GM12878 (cell line): ENCODE data around the gene ERAL1. TPM values are rescaled to one million over a fixed set of nuclear protein-coding genes. Genes with fewer than 3 reads are reported as not detected.

Experiments used
- ATAC-seq: fragments of 200-7000 bp; cut with Tn5 transposase; 3 replicates; pipeline ENCODE4 v1.9.1; 2020; ENCODE audit warnings: mild to moderate bottlenecking, moderate library complexity
- BruUV-seq: library from RNA; stranded (reverse); fragments of 400-500 nt; replicated peaks from 2 replicates; lab custom pipeline; 2021; lab: Mats Ljungman, UMichigan
- CTCF ChIA-PET: fragments of 300-600 bp; sonication (Branson Sonifier 250); formaldehyde crosslinking; extraction: SDS; loops from one replicate; lab custom pipeline; 2021; ENCODE audit warnings: inconsistent platforms; lab: Yijun Ruan, JAX
- POLR2A ChIA-PET: fragments of 350-600 bp; formaldehyde crosslinking; extraction: SDS; loops from one replicate; lab custom pipeline; 2021; ENCODE audit warnings: inconsistent platforms; lab: Charles Lee
- RAD21 ChIA-PET: fragments of 300-600 bp; sonication (Branson Sonifier 250); formaldehyde crosslinking; loops from one replicate; lab custom pipeline; 2023; ENCODE audit warnings: antibody characterized with exemption; ENCODE audit not compliant: unreplicated experiment; lab: Charles Lee
- SMC1A ChIA-PET: fragments of 300-600 bp; sonication (Branson Sonifier 250); formaldehyde crosslinking; loops from one replicate; lab custom pipeline; 2023; ENCODE audit not compliant: unreplicated experiment, uncharacterized antibody; lab: Charles Lee
- DNase-seq: peaks from one replicate; pipeline ENCODE4 v3.0.0-alpha.2; 2011; ENCODE audit warnings: low read depth, low spot score
- FAIRE-seq: peaks from 3 replicates; lab custom pipeline; 2011; peaks lifted over from hg19 to GRCh38; lab: Jason Lieb, UNC
- H2AFZ ChIP-seq: 2 replicates; pipeline ENCODE4 v1.6.0; 2011; ENCODE audit warnings: low read depth, low read length, control low read depth; ENCODE audit not compliant: control insufficient read depth
- H3K27ac ChIP-seq: 2 replicates; pipeline ENCODE4 v1.5.1; 2011; ENCODE audit warnings: control low read depth; ENCODE audit not compliant: control insufficient read depth, insufficient read depth
- H3K27me3 ChIP-seq, 2 experiments: replicated peaks in 1 of 2; 2 replicates each; pipeline versions ENCODE4 v1.6.0 to v1.6.1; 2011; ENCODE audit warnings: low read length in 1 of 2; ENCODE audit not compliant: control insufficient read depth in 2 of 2, insufficient read depth in 2 of 2
- H3K36me3 ChIP-seq, 2 experiments: 2 replicates each; pipeline ENCODE4 v1.5.1; 2011; ENCODE audit warnings: low read length in 1 of 2; ENCODE audit not compliant: control insufficient read depth in 2 of 2, insufficient read depth in 2 of 2
- H3K4me1 ChIP-seq: 2 replicates; pipeline ENCODE4 v1.6.1; 2011; ENCODE audit warnings: mild to moderate bottlenecking, low read length, moderate library complexity, mixed read lengths; ENCODE audit not compliant: control insufficient read depth, insufficient read depth
- H3K4me2 ChIP-seq: 2 replicates; pipeline ENCODE4 v1.6.0; 2011; ENCODE audit warnings: control low read depth; ENCODE audit not compliant: control insufficient read depth, insufficient read depth
- H3K4me3 ChIP-seq: fragments of 200-600 bp; sonication (generic); 2 replicates; pipeline ENCODE4 v1.5.1; 2016
- H3K79me2 ChIP-seq: 2 replicates; pipeline ENCODE4 v1.6.0; 2011; ENCODE audit warnings: low read length; ENCODE audit not compliant: control insufficient read depth, insufficient read depth
- H3K9ac ChIP-seq: 2 replicates; pipeline ENCODE4 v1.8.0; 2011; ENCODE audit warnings: low read length, control low read depth, mixed read lengths; ENCODE audit not compliant: control insufficient read depth, insufficient read depth
- H3K9me3 ChIP-seq: replicated peaks from 3 replicates; pipeline ENCODE4 v1.5.1; 2011; ENCODE audit warnings: mild to moderate bottlenecking, low read length; ENCODE audit not compliant: control insufficient read depth, insufficient read depth
- H4K20me1 ChIP-seq: 2 replicates; pipeline ENCODE4 v1.6.0; 2011; ENCODE audit not compliant: control insufficient read depth, insufficient read depth
- CHD2 ChIP-seq: IDR thresholded peaks from 2 replicates; pipeline ENCODE4 v1.6.1; 2011; ENCODE audit warnings: low read depth, low read length, improper control_type of control experiment, borderline replicate concordance
- CREM ChIP-seq: IDR thresholded peaks from 2 replicates; pipeline ENCODE4 v1.6.1; 2014; ENCODE audit warnings: antibody characterized with exemption, low read depth
- GATAD2B ChIP-seq: fragments of 450-650 bp; conservative IDR thresholded peaks from 2 replicates; pipeline ENCODE4 v1.6.1; 2017; ENCODE audit warnings: low read depth, mild to moderate bottlenecking, moderate library complexity
- HCFC1 ChIP-seq: fragments of 150-350 bp; IDR thresholded peaks from 2 replicates; pipeline ENCODE4 v1.6.1; 2014; ENCODE audit warnings: low read length
- IRF4 ChIP-seq: IDR thresholded peaks from 2 replicates; pipeline ENCODE4 v1.6.1; 2011; ENCODE audit warnings: low read depth, low read length
- KAT2A ChIP-seq: conservative IDR thresholded peaks from 2 replicates; pipeline ENCODE4 v1.6.1; 2011; ENCODE audit warnings: low read depth, low read length; ENCODE audit not compliant: control insufficient read depth
- NR2C2 ChIP-seq: IDR thresholded peaks from 2 replicates; pipeline ENCODE4 v1.6.1; 2011; ENCODE audit warnings: borderline replicate concordance, low read depth; ENCODE audit not compliant: control insufficient read depth, insufficient read length
- POLR2A ChIP-seq: IDR thresholded peaks from 2 replicates; pipeline ENCODE4 v1.6.1; 2011; ENCODE audit warnings: low read depth, mild to moderate bottlenecking, low read length
- POLR2AphosphoS5 ChIP-seq: IDR thresholded peaks from 2 replicates; pipeline ENCODE4 v1.6.1; 2011; ENCODE audit warnings: mild to moderate bottlenecking, low read length, inconsistent platforms
- SMC3 ChIP-seq: IDR thresholded peaks from 2 replicates; pipeline ENCODE4 v1.6.1; 2011; ENCODE audit warnings: low read length, improper control_type of control experiment, borderline replicate concordance
- TCF12 ChIP-seq: IDR thresholded peaks from 2 replicates; pipeline ENCODE4 v1.6.1; 2011; ENCODE audit warnings: low read depth, mild to moderate bottlenecking, low read length
- TCF7 ChIP-seq: IDR thresholded peaks from 2 replicates; pipeline ENCODE4 v1.6.1; 2014; ENCODE audit warnings: antibody characterized with exemption, borderline replicate concordance
- ZBTB4 ChIP-seq: fragments of 450-650 bp; formaldehyde crosslinking; IDR thresholded peaks from 2 replicates; pipeline ENCODE4 v1.4.0; 2022; ENCODE audit warnings: mild to moderate bottlenecking, moderate library complexity
- ZNF384 ChIP-seq: IDR thresholded peaks from 2 replicates; pipeline ENCODE4 v1.6.1; 2012; ENCODE audit warnings: low read depth, mild to moderate bottlenecking, low read length, improper control_type of control experiment, borderline replicate concordance
- ZNF687 ChIP-seq: fragments of 450-650 bp; IDR thresholded peaks from 2 replicates; pipeline ENCODE4 v1.6.1; 2017; ENCODE audit warnings: mild to moderate bottlenecking, moderate library complexity
- WGBS: methylation state at CpG from one replicate; pipeline ENCODE4 v1.1.6; 2016; ENCODE audit warnings: low lambda C conversion rate; ENCODE audit not compliant: insufficient replicate concordance, insufficient coverage; ENCODE audit errors: missing lambda C conversion rate; 5-methylcytosine and 5-hydroxymethylcytosine counted together
- in situ Hi-C: fragments of 300-500 bp; cut with MboI; formaldehyde crosslinking; loops from 9 replicates; pipeline ENCODE4 v1.14.3; 2018; ENCODE audit warnings: mixed read lengths
- intact Hi-C: fragments of 100-400 bp; cut with micrococcal nuclease; formaldehyde crosslinking; loops from one replicate; pipeline ENCODE4 v1.14.2; 2022; ENCODE audit not compliant: unreplicated experiment
- polyA plus RNA-seq, 11 experiments: library from polyadenylated mRNA; depleted of rRNA in 4 of 11; unstranded in 6 of 11; stranded (reverse) in 5 of 11; fragments of >200 nt; fragmentation: Nextera tagmentation in 4 of 11; fragmentation: Illumina TruSeq in 1 of 11; extraction: Ambion mirVana in 4 of 11; extraction: Trizol in 1 of 11; gene quantifications; 1 replicate in 1 of 11; 2 replicates in 10 of 11; pipeline versions ENCODE4 v1.2.1 to v1.2.3, GENCODE V29; 2011 to 2016; ENCODE audit warnings: inconsistent platforms in 2 of 11, missing spikeins in 2 of 11, low read depth in 1 of 11
- total RNA-seq, 4 experiments: library from RNA; depleted of rRNA in 3 of 4; stranded (reverse); fragments of >200 nt in 3 of 4; fragmentation: Illumina TruSeq in 1 of 4; extraction: Trizol in 1 of 4; gene quantifications; 2 replicates each; pipeline versions ENCODE4 v1.2.1 to v1.2.3, GENCODE V29; 2013 to 2021
- TF ChIP-seq, protein P1 (sequence below): IDR thresholded peaks from 2 replicates; pipeline ENCODE4 v1.6.1; 2011; ENCODE audit warnings: low read depth, mild to moderate bottlenecking, low read length, moderate library complexity, borderline replicate concordance; ENCODE audit errors: extremely low read depth

The ERAL1 gene
- total and polyA plus RNA-seq, 10 of the 15 experiments (the other 5 are each of a cell fraction or from before 2014, with no cell fraction given), result 27.7 to 175 (median 104) TPM

DNA sequence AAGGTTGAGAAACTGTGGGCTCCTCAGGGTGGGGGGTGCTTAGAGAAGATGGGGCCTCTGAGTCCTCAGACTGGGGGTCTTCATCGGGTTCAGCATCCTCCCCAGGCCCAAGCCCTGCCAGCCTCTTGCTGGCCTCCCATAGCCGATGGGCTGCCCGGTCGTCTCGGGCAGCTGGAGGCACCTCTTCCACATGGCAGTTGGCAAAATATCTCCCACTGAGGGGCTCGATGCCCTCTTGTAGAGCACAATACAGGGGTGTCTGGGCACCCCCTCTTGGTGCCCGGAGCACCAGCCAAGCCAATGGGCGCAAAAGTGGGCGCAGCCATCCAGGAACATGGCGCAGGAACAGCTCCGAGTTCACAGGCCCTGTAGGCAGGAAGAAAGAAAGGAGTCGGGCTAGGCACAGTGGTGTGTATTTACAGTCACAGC is 43.7 kb downstream of the ERAL1 start:
- no peak for ATAC-seq
- TF ChIP-seq ZBTB4, result no peak
- TF ChIP-seq ZNF687, result no peak
- no peak for TF ChIP-seq CHD2
- no peak for TF ChIP-seq POLR2AphosphoS5
- TF ChIP-seq KAT2A, result no peak
- no peak for TF ChIP-seq CREM
- no peak for TF ChIP-seq NR2C2
- no peak for TF ChIP-seq POLR2A
- TF ChIP-seq IRF4, result no peak
- TF ChIP-seq SMC3, result no peak
- TF ChIP-seq, protein P1, sequence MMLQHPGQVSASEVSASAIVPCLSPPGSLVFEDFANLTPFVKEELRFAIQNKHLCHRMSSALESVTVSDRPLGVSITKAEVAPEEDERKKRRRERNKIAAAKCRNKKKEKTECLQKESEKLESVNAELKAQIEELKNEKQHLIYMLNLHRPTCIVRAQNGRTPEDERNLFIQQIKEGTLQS, result no peak
- TF ChIP-seq TCF12, result no peak
- TF ChIP-seq HCFC1, result no peak
- TF ChIP-seq ZNF384, result no peak
- no peak for TF ChIP-seq TCF7
- TF ChIP-seq GATAD2B, result no peak
- TF ChIP-seq, all 136 proteins: peak for 0
- Histone ChIP-seq H4K20me1 (no peaks in the 10 kb centered on the region), H3K36me3 (no peaks in the 10 kb centered on the region), H3K27me3 (no peaks in the 10 kb centered on the region), H3K9me3 (no peaks in the 10 kb centered on the region), H3K4me2 (no peak overlapping the region), H3K4me1 (peaks cover 30% of the 10 kb centered on the region), H3K27ac (no peak overlapping the region), H3K79me2 (peaks cover 22% of the 10 kb centered on the region), H3K4me3 (no peak overlapping the region), H3K9ac (no peak overlapping the region; the same call in 1 of the 2 replicates), H2AFZ (no peak overlapping the region)
- BruUV-seq, result no TSS peak
- intact Hi-C loops, result no loop called here
- ChIA-PET POLR2A (interaction anchor here (0.6 to 3.0 kb wide), 17 partner anchors 9 to 188 kb away, joined by 3 to 20 read pairs (median 5); partner anchors contain the start of genes ERAL1, FAM222B, NEK8 and PHF12), CTCF (interaction anchor here (0.6 to 17.3 kb wide), 9 partner anchors 9 to 390 kb away, joined by 3 to 175 read pairs (median 3); partner anchors contain the start of genes FAM222B, NEK8 and TLCD1), RAD21 (interaction anchor here (0.6 to 5.9 kb wide), 12 partner anchors 19 to 331 kb away, joined by 3 to 28 read pairs (median 6); partner anchors contain the start of genes FAM222B and RPL23A), SMC1A (interaction anchor here (0.8 to 5.8 kb wide), 14 partner anchors 9 to 179 kb away, joined by 3 to 35 read pairs (median 4); partner anchors contain the start of genes FAM222B, NEK8, RPL23A and TLCD1)
- 78% methylated on average over 12 of the region's 12 CpGs for WGBS
- no peak for DNase-seq
- no peak for FAIRE-seq
- in situ Hi-C loops, result loop anchor here (25.0 kb wide), 1 partner anchor 1411 kb away; no protein-coding TSS in a partner anchor
